ENCODE data around the gene PLCB1.

Gene PLCB1

GRCh38 chr20:8924539-8924938, 792.5 kb downstream of the PLCB1 start:
- DNase-seq: no peak

- DNase-seq: no peak
These were observed 798.7 kb downstream of the PLCB1 start for GRCh38 chr20:8930726-8931125.

GRCh38 chr20:8932192-8933165, 800.4 kb downstream of the PLCB1 start:
- DNase-seq: no peak

- DNase-seq: no peak
These were observed 801.3 kb downstream of the PLCB1 start for GRCh38 chr20:8933381-8933807.

DNA sequence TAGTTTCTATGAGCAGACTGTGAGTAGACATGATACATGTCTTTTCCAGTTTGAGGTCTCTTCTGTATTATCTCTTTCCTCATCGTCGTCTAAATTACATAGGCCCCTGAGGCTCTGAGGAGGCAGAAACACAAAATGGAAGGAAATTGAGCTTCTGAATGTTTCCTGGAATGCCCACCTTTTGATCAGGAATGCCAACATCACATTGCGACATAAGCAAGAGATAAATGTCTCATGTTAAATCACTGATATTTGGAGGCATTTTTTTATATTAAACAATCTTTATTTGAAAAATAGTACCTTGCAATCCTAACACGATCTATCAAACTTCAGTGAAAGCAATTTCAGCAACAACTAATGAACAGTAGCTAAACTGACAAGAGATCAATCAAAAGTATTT, 802.3 kb downstream of the PLCB1 start:
- no peak for DNase-seq
